GM23248 (cell line): ENCODE data around the gene ST6GALNAC3. TPM values are rescaled to one million over a fixed set of nuclear protein-coding genes. Genes with fewer than 3 reads are reported as not detected.

Source experiments
- DNase-seq: peaks from one replicate; pipeline ENCODE4 v3.0.0-alpha.2; 2015
- H2AFZ ChIP-seq: fragments of 200-600 bp; sonication (generic); 2 replicates; pipeline ENCODE4 v1.6.1; 2016; ENCODE audit warnings: antibody characterized with exemption
- H3F3A ChIP-seq: fragments of 200-600 bp; sonication (generic); 2 replicates; pipeline ENCODE4 v1.6.1; 2016; ENCODE audit warnings: mild to moderate bottlenecking, antibody characterized with exemption, mixed run types; ENCODE audit not compliant: insufficient read depth
- H3K27ac ChIP-seq: fragments of 200-600 bp; sonication (generic); 2 replicates; pipeline ENCODE4 v1.5.1; 2016; ENCODE audit warnings: mild to moderate bottlenecking
- H3K27me3 ChIP-seq: fragments of 200-600 bp; sonication (generic); replicated peaks from 2 replicates; pipeline ENCODE4 v1.6.1; 2016; ENCODE audit warnings: mild to moderate bottlenecking; ENCODE audit not compliant: insufficient read depth
- H3K36me3 ChIP-seq: fragments of 200-600 bp; sonication (generic); 2 replicates; pipeline ENCODE4 v1.6.1; 2016; ENCODE audit warnings: low read depth, mild to moderate bottlenecking
- H3K4me1 ChIP-seq: fragments of 200-600 bp; sonication (generic); 2 replicates; pipeline ENCODE4 v1.6.1; 2016; ENCODE audit warnings: mild to moderate bottlenecking; ENCODE audit not compliant: insufficient read depth
- H3K4me2 ChIP-seq: fragments of 200-600 bp; sonication (generic); one replicate; pipeline ENCODE4 v1.6.1; 2016; ENCODE audit warnings: mild to moderate bottlenecking; ENCODE audit not compliant: unreplicated experiment
- H3K4me3 ChIP-seq: fragments of 200-600 bp; sonication (generic); 2 replicates; pipeline ENCODE4 v1.5.1; 2016; ENCODE audit warnings: mild to moderate bottlenecking
- H3K79me2 ChIP-seq: fragments of 200-600 bp; sonication (generic); 2 replicates; pipeline ENCODE4 v1.6.1; 2016; ENCODE audit warnings: mild to moderate bottlenecking; ENCODE audit not compliant: insufficient read depth
- H3K9ac ChIP-seq: fragments of 200-600 bp; sonication (generic); 2 replicates; pipeline ENCODE4 v1.6.1; 2016; ENCODE audit warnings: mild to moderate bottlenecking
- H3K9me2 ChIP-seq: fragments of 200-600 bp; sonication (generic); 2 replicates; pipeline ENCODE4 v1.6.1; 2016; ENCODE audit warnings: mixed run types, mild to moderate bottlenecking, moderate library complexity; ENCODE audit not compliant: insufficient read depth
- H3K9me3 ChIP-seq: fragments of 200-600 bp; sonication (generic); one replicate; pipeline ENCODE4 v1.6.1; 2017; ENCODE audit warnings: low read depth
- H4K20me1 ChIP-seq: fragments of 200-600 bp; sonication (generic); 2 replicates; pipeline ENCODE4 v1.6.0; 2016; ENCODE audit not compliant: insufficient read depth
- EZH2 ChIP-seq: fragments of 200-600 bp; sonication (generic); IDR thresholded peaks from 2 replicates; pipeline ENCODE4 v1.6.1; 2018; ENCODE audit warnings: antibody characterized with exemption, mild to moderate bottlenecking; ENCODE audit not compliant: insufficient read depth, poor library complexity, severe bottlenecking
- EZH2phosphoT487 ChIP-seq: fragments of 200-600 bp; sonication (generic); IDR thresholded peaks from 2 replicates; pipeline ENCODE4 v1.6.1; 2018; ENCODE audit warnings: antibody characterized with exemption, moderate library complexity, mild to moderate bottlenecking, low read depth; ENCODE audit not compliant: insufficient read depth
- WGBS, 2 experiments: methylation state at CpG; one replicate each; pipeline ENCODE4 v1.1.6; 2015 to 2017; ENCODE audit warnings: low lambda C conversion rate in 2 of 2, low coverage in 1 of 2; ENCODE audit errors: missing lambda C conversion rate in 2 of 2; 5-methylcytosine and 5-hydroxymethylcytosine counted together
- in situ Hi-C: fragments of 300-500 bp; cut with MboI; formaldehyde crosslinking; loops from 2 replicates; pipeline ENCODE4 v1.15.0; 2020
- polyA plus RNA-seq: library from polyadenylated mRNA; unstranded; fragments of >200 nt; fragmentation: Nextera tagmentation; extraction: Ambion mirVana; gene quantifications from 2 replicates; pipeline ENCODE4 v1.2.1, GENCODE V29; 2016
- total RNA-seq: library from RNA; depleted of rRNA; stranded (reverse); fragments of >200 nt; shearing (Covaris generic); gene quantifications from 2 replicates; pipeline ENCODE4 v1.2.3, GENCODE V29; 2014

Gene ST6GALNAC3
- total and polyA plus RNA-seq, 2 experiments from 2014 or later: not detected

- Histone ChIP-seq H3K4me1 (no peaks in the 10 kb centered on the region), H3K36me3 (no peaks in the 10 kb centered on the region), H3K27ac (no peak overlapping the region), H3K9ac (no peak overlapping the region), H2AFZ (no peak overlapping the region), H4K20me1 (no peaks in the 10 kb centered on the region), H3F3A (no peaks in the 10 kb centered on the region), H3K4me3 (no peak overlapping the region), H3K79me2 (no peaks in the 10 kb centered on the region), H3K27me3 (peaks cover 19% of the 10 kb centered on the region; the same call in 1 of the 2 replicates), H3K9me2 (no peaks in the 10 kb centered on the region), H3K4me2 (no peak overlapping the region), H3K9me3 (no peaks in the 10 kb centered on the region)
- in situ Hi-C loops: no loop called here
- WGBS, 2 experiments: 59% methylated on average over 6 of the region's 6 CpGs
- TF ChIP-seq EZH2phosphoT487: no peak
- no peak for TF ChIP-seq EZH2
- no peak for DNase-seq
Measured at GRCh38 chr1:76145332-76145731, 70.8 kb downstream of the ST6GALNAC3 start.

- no peak overlapping the region for H3K9ac ChIP-seq
- no peaks in the 10 kb centered on the region for H3K9me3 ChIP-seq
- H2AFZ ChIP-seq: no peak overlapping the region
- DNase-seq: no peak
- H3K79me2 ChIP-seq: no peaks in the 10 kb centered on the region
- no peaks in the 10 kb centered on the region for H3K4me1 ChIP-seq
- no peak overlapping the region for H3K27ac ChIP-seq
- H3F3A ChIP-seq: no peaks in the 10 kb centered on the region
- H3K27me3 ChIP-seq: peaks cover 19% of the 10 kb centered on the region; the same call in 1 of the 2 replicates
- no peaks in the 10 kb centered on the region for H3K36me3 ChIP-seq
- no peaks in the 10 kb centered on the region for H4K20me1 ChIP-seq
- WGBS, 2 experiments: 0% methylated on average over 1 of the region's 1 CpG
- no peak for TF ChIP-seq EZH2
- TF ChIP-seq EZH2phosphoT487: no peak
- H3K9me2 ChIP-seq: no peaks in the 10 kb centered on the region
- H3K4me2 ChIP-seq: no peak overlapping the region
- in situ Hi-C loops: no loop called here
- H3K4me3 ChIP-seq: no peak overlapping the region
Measured at GRCh38 chr1:76146184-76146583, 71.6 kb downstream of the ST6GALNAC3 start.

- Histone ChIP-seq H3K4me3 (no peak overlapping the region), H3K4me1 (no peaks in the 10 kb centered on the region), H4K20me1 (no peaks in the 10 kb centered on the region), H2AFZ (no peak overlapping the region), H3K27ac (no peak overlapping the region), H3K9me2 (no peaks in the 10 kb centered on the region), H3K9ac (no peak overlapping the region), H3K36me3 (no peaks in the 10 kb centered on the region), H3F3A (no peaks in the 10 kb centered on the region), H3K4me2 (no peak overlapping the region), H3K27me3 (peaks cover 19% of the 10 kb centered on the region; the same call in 1 of the 2 replicates), H3K9me3 (no peaks in the 10 kb centered on the region), H3K79me2 (no peaks in the 10 kb centered on the region)
- no peak for DNase-seq
- TF ChIP-seq EZH2 (no peak), EZH2phosphoT487 (no peak)
- in situ Hi-C loops: no loop called here
- WGBS, 2 experiments: 49 to 58% methylated on average over 4 of the region's 4 CpGs
Measured at GRCh38 chr1:76147917-76148316, 73.4 kb downstream of the ST6GALNAC3 start.

- in situ Hi-C loops: no loop called here
- Histone ChIP-seq H3K9ac (no peak overlapping the region), H3K79me2 (no peaks in the 10 kb centered on the region), H3K9me3 (no peaks in the 10 kb centered on the region), H3K36me3 (no peaks in the 10 kb centered on the region), H2AFZ (no peak overlapping the region), H3K9me2 (no peaks in the 10 kb centered on the region), H3K4me1 (no peaks in the 10 kb centered on the region), H3F3A (no peaks in the 10 kb centered on the region), H4K20me1 (no peaks in the 10 kb centered on the region), H3K27me3 (peaks cover 19% of the 10 kb centered on the region; the same call in 1 of the 2 replicates), H3K27ac (no peak overlapping the region), H3K4me3 (no peak overlapping the region), H3K4me2 (no peak overlapping the region)
- DNase-seq: no peak
- TF ChIP-seq EZH2 (no peak), EZH2phosphoT487 (no peak)
- WGBS, 2 experiments: 54 to 58% methylated on average over 2 of the region's 2 CpGs
Measured at GRCh38 chr1:76148460-76148859, 73.9 kb downstream of the ST6GALNAC3 start.

- Histone ChIP-seq H3K36me3 (no peaks in the 10 kb centered on the region), H3F3A (peaks cover 6% of the 10 kb centered on the region; the same call in 1 of the 2 replicates), H3K4me3 (no peak overlapping the region), H3K79me2 (no peaks in the 10 kb centered on the region), H3K27me3 (0 out of 2 replicates have a peak, but pooled peaks cover 1% of the 10 kb centered on the region), H3K9ac (no peak overlapping the region), H2AFZ (peak overlapping the region; percentile 98; the same call in 1 of the 2 replicates), H3K4me1 (peaks cover 4% of the 10 kb centered on the region; the same call in 1 of the 2 replicates), H3K9me2 (no peaks in the 10 kb centered on the region), H3K27ac (no peak overlapping the region), H4K20me1 (no peaks in the 10 kb centered on the region), H3K9me3 (no peaks in the 10 kb centered on the region), H3K4me2 (no peak overlapping the region)
- in situ Hi-C loops: loop anchor here (10.0 to 25.0 kb wide), 2 partner anchors 971 to 1533 kb away; partner anchors contain the start of gene ZZZ3
- no peak for TF ChIP-seq EZH2phosphoT487
- no peak for TF ChIP-seq EZH2
- DNase-seq: no peak
- 47 to 51% methylated on average over 8 of the region's 8 CpGs for WGBS, 2 experiments
Measured at GRCh38 chr1:76153841-76154205, 79.3 kb downstream of the ST6GALNAC3 start.
